A673 (cell line): Measurements from ENCODE around the gene NADK2.

Experiments used
- EZH2 ChIP-seq: fragments of 200-600 bp; sonication (generic); IDR thresholded peaks from 2 replicates; pipeline ENCODE4 v1.6.1; 2017; ENCODE audit warnings: borderline replicate concordance, low read depth, mild to moderate bottlenecking, mixed read lengths, antibody characterized with exemption, low read length; ENCODE audit not compliant: poor library complexity, severe bottlenecking
- TF ChIP-seq, protein P1 (sequence below): fragments of 300-800, 200-600 bp; sonication (generic); conservative IDR thresholded peaks from 2 replicates; pipeline ENCODE4 v1.5.1; 2017; ENCODE audit warnings: low read depth, mild to moderate bottlenecking, antibody characterized with exemption, low read length, moderate library complexity, mixed read lengths

DNA sequence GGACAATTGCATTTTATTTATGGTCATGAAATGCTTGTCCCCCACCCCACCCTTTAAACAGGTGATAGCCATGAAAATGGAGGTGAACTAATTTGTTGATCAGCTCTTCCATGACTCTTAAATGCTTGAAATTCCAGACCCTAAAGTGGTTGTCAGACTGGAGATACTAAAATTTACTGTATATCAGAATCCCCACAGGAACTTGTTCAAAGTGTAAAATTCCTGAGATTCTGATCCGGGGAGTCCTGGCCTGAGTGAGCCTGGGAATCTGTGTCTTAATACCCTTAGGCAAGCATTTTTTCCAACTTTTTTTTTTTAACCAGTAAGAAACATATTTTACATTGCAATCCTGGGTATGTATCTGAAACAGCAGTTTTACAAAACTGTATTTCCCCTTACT is 85.1 kb downstream of the NADK2 start:
- TF ChIP-seq, protein P1, sequence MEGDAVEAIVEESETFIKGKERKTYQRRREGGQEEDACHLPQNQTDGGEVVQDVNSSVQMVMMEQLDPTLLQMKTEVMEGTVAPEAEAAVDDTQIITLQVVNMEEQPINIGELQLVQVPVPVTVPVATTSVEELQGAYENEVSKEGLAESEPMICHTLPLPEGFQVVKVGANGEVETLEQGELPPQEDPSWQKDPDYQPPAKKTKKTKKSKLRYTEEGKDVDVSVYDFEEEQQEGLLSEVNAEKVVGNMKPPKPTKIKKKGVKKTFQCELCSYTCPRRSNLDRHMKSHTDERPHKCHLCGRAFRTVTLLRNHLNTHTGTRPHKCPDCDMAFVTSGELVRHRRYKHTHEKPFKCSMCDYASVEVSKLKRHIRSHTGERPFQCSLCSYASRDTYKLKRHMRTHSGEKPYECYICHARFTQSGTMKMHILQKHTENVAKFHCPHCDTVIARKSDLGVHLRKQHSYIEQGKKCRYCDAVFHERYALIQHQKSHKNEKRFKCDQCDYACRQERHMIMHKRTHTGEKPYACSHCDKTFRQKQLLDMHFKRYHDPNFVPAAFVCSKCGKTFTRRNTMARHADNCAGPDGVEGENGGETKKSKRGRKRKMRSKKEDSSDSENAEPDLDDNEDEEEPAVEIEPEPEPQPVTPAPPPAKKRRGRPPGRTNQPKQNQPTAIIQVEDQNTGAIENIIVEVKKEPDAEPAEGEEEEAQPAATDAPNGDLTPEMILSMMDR, result no peak
- TF ChIP-seq EZH2, result no peak
